Measurements from ENCODE around the gene VPS37C.
"Not testable (repeated sequence)": the region's sequence is repeated elsewhere in the genome, so short reads cannot be mapped to it uniquely, and the experiment has no call there.

Gene VPS37C

DNA sequence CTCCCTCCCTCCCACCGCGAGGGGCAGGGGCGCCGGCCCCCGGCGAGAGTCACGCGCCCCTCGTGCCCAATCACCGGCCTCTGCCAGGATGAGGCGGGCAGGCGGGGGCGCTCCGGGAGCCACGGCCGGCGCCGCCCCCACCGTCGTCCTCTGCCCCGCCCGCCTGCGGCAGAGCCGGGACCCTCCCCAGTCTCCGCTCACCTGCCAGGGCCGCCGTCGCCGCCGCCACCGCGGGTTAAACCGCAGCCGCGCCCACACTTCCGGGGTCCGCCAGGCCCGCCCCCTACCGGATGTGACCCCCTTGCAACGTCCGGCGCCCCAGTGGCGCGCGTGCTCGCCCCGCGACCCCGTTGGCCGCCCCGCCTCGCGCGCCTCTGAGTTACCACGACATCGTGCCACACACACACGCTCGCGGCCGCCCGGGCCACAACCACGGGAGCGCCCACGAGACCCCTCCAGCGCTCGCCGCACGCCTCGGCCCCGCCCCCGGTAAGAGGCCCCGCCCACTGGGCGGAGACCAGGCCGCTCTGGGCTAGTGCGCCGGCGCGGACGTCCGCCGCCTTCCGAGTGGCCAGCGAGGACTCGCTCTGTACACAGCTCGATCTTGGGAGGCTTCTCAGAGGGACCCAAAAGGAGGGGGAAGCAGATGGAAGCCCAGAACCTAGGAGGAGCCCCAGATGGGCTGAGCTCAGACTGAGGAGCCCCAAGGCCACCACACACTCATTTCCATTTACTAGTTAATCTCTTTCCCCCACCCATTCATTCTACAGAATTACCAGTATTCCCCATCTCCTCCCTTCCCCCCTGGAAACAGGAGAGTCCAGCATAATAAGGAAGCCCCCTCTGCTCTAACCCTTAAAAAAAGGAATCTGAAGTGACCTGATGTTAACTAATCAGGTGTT is at the start of gene VPS37C:
TSS of gene VPS37C (minus strand) at position 237 of the 902 bp plus-strand sequence. CDS start 22,597 bp downstream, outside the sequence.
- DNase-seq (ENCODE audit: low spot score), result peak; percentile 97

- not testable (repeated sequence) for DNase-seq (ENCODE audit: low spot score)
These were observed 49.4 kb upstream of the VPS37C start for GRCh38 chr11:61210629-61211028.

DNA sequence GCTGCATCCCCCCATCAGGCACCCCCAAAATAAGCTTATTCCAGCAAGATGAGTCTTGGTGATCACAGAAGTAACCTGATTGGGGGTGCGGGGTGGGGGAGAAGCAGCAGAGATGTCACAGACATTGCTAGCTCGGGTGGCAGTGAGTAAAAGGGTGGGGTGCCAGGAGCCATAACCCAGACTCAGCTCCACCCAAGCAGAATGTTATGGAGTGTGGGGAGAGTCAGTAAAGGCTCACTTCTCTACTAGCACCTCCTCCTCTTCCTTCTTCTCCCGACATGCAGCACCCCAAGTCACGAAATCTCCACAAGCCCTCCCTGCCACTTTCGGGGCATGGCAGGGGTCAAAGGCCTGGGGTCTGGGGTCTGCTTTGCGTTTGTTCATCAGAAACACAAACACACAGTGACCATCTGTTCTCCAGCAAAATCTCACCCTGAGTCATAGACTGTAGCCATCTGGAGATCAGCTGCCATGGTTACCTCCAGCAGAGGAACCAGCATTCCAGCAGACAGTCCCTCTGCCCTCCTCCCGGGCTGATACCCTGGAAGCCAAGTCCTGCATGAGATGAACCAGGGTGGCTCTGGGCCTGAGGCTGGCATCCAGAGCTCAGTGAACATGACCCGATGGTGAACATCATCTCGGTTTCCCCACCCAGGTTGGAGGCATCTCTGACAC is 46.5 kb upstream of the VPS37C start:
- DNase-seq (ENCODE audit: low spot score), result not testable (repeated sequence)

- DNase-seq (ENCODE audit: low spot score), result not testable (repeated sequence)
These were observed 43.4 kb upstream of the VPS37C start for GRCh38 chr11:61204502-61205059.

GRCh38 chr11:61203873-61204272 is 42.6 kb upstream of the VPS37C start:
- DNase-seq (ENCODE audit: low spot score), result not testable (repeated sequence)

- DNase-seq (ENCODE audit: low spot score), result not testable (repeated sequence)
These were observed 41.9 kb upstream of the VPS37C start, which contains the start of gene PGA3 for GRCh38 chr11:61202950-61203746. Gene PGA3 (plus strand): TSS chr11:61203515. CDS start chr11:61203565, 50 bp downstream.

DNA sequence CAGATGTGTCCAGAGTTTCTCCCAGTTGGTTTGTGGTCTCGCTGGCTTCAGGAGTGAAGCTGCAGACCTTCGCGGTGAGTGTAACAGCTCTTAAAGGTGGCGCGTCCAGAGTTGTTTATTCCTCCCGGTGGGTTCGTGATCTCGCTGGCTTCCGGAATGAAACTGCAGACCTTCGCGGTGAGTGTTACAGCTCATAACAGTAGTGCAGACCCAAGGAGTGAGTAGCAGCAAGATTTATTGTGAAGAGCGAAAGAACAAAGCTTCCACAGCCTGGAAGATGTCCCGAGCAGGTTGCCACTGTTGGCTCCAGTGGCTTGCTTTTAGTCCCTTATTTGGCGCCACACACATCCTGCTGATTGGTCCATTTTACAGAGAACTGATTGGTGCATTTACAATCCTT is 40.2 kb upstream of the VPS37C start:
- no peak for DNase-seq (ENCODE audit: low spot score)

- no peak for DNase-seq (ENCODE audit: low spot score)
These were observed 37.8 kb upstream of the VPS37C start for GRCh38 chr11:61198948-61199523.

DNA sequence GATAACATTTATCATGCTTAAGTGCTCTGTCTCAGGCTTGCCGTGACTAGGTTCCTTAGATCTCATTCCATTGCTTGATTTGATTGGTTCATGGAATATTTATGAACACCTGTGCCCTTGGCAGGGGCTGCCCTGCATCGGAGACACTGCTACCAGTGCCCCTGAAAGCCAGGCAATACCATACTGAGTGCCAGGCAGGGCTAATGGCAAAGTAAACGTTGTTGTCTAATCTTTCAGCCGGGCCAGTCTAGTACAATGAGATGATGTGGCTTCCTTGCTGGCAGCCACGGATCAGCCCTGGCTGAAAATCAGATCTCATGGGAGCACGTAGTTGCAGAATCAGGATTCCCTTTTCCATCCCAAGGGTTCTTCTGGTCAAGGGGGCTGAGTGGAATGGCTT is 37.1 kb upstream of the VPS37C start:
- no peak for DNase-seq (ENCODE audit: low spot score)

GRCh38 chr11:61195719-61196118 is 34.5 kb upstream of the VPS37C start:
- no peak for DNase-seq (ENCODE audit: low spot score)

DNA sequence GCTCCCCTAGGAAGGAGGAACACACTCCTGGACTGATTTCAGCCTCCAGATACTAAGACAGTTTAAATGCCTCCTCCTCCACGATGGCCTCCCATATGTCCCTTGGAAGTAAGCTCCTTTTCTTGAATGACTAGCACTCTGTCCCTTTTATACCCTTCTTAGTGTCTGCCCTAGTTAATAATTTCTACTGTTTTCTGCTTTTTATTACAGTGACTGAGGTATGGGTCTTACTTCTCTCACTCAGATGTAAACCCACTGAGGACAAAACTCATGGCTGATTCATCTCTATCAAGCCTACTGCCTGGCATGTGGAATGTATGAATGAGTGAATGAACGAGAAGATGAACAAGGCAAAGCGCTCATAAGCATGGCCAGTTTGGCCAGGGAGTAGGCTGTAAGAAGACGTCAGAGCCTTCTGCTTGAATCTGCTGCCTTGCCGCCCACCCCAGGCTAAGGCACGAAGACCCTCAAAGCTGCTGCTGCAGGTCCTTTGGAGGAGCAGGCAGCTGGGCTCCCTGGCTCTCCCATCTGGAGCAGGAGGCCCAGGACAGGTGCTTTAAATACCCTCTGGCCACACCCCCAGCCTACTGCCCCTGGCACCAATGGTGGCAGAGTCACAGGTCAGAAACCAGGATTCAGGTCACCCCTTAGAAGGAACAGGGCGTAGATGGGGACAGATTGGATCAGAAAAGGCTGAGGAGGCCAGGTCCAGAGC is 33.9 kb upstream of the VPS37C start:
- no peak for DNase-seq (ENCODE audit: low spot score)

- DNase-seq (ENCODE audit: low spot score), result no peak
These were observed 33.0 kb upstream of the VPS37C start for GRCh38 chr11:61194169-61194671.

- DNase-seq (ENCODE audit: low spot score), result peak; percentile 52
These were observed 32.4 kb upstream of the VPS37C start for GRCh38 chr11:61193596-61193995.

- no peak for DNase-seq (ENCODE audit: low spot score)
These were observed 28.7 kb upstream of the VPS37C start for GRCh38 chr11:61189933-61190332.

- peak; percentile 82 for DNase-seq (ENCODE audit: low spot score)
These were observed 26.4 kb upstream of the VPS37C start for GRCh38 chr11:61187505-61188130.

DNA sequence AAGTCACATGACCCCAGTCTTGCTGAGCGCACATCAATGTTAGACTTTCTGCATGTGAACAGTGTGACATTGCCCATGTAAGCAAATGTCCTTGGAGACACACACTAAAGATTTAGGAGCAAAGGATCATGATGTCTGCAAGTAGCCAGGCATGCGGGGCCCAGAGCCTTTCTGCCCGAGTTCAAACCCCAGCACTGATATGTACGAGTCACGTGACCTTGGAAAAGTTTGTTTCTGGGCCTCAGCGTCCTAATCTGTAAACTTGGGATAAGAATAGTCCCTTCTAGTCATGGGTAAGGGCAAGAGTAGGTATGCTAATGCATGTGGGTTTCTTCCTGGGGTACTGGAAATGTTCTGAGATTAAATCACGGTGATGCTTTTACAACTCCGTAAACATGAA is 25.3 kb upstream of the VPS37C start:
- no peak for DNase-seq (ENCODE audit: low spot score)

DNA sequence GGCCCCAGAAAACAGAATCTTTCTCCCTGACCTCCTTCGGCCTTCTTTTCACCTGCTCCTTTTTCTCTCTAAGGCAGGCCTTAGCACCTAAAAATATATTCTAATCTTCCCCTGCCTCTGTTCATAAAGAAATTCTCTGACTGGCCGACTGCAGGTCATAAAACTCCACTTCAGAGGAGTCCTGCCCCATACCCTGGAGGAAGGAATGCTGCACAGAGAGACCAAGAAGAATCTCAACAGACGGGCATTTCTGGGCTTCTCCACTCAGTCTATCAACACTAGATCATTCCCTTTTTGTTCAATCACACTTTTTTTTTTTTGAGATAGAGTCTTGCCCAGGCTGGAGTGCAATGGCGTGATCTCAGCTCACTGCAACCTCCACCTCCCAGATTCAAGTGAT is 22.4 kb upstream of the VPS37C start:
- DNase-seq (ENCODE audit: low spot score), result no peak

GRCh38 chr11:61181489-61181888 is 20.3 kb upstream of the VPS37C start:
- no peak for DNase-seq (ENCODE audit: low spot score)

DNA sequence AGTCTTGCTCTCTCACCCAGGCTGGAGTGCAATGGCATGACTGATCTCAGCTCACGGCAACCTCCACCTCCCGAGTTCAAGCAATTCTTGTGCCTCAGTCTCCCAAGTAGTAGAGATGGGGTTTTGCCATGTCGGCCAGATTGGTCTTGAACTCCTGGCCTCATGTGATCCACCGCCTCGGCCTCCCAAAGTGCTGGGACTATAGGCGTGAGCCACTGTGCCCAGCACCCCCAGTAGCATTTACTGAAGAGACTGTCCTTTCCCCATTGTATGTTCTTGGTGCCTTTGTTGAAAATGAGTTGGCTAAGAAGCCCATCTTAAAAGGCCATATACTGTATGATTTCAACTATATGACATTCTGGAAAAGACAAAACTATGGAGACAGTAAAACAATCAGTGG is 19.0 kb upstream of the VPS37C start:
- not testable (repeated sequence) for DNase-seq (ENCODE audit: low spot score)

DNA sequence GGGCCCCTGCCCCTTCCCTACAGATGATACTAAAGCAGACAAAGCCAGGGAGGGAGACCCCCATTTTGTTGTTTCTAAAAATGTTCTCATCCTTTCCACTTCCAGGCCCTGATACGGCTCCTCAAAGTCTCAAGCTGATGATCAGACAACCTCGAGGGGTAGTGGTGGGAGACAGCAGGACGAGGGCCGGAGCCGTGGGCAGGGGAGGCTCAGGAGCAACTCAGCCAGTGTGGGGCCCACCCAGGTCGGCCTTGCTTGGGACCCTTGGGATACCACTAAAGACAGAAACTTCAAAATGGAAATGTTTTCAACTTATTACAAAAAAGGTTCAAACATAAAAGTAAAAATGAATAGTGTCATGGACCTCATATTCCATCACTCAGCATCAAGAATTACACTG is 15.2 kb upstream of the VPS37C start:
- no peak for DNase-seq (ENCODE audit: low spot score)
